T-helper 2 cell treated with Interferon-gamma antibody and Interleukin-4, amounts not matched to agents 5 μg/mL and 100 μg/mL, for 36 hours (primary cell): ENCODE results near the gene CDK5R1.
"Not testable (repeated sequence)": the region's sequence is repeated elsewhere in the genome, so short reads cannot be mapped to it uniquely, and the experiment has no call there.

Experiments
- DNase-seq: peaks from one replicate; pipeline ENCODE4 v3.0.0; 2021; ENCODE audit warnings: low spot score
- H3K27ac Mint-ChIP-seq: one replicate; pipeline ENCODE4 v1.8.0; 2021; ENCODE audit warnings: mild to moderate bottlenecking, mixed read lengths
- H3K27me3 Mint-ChIP-seq: one replicate; pipeline ENCODE4 v1.8.0; 2021; ENCODE audit warnings: low read depth, mixed read lengths
- H3K36me3 Mint-ChIP-seq: one replicate; pipeline ENCODE4 v1.8.0; 2021; ENCODE audit warnings: low read depth, mixed read lengths
- H3K4me1 Mint-ChIP-seq: one replicate; pipeline ENCODE4 v1.8.0; 2021; ENCODE audit warnings: low read depth, mixed read lengths
- H3K4me3 Mint-ChIP-seq: one replicate; pipeline ENCODE4 v1.8.0; 2022; ENCODE audit warnings: mild to moderate bottlenecking, moderate library complexity, mixed read lengths
- H3K9me3 Mint-ChIP-seq: one replicate; pipeline ENCODE4 v1.8.0; 2021; ENCODE audit warnings: mixed read lengths

CDK5R1 gene

GRCh38 chr17:32486701-32487472, at the start of gene CDK5R1:
CDK5R1 (plus strand) TSS chr17:32486993; CDS start chr17:32487621, 628 bp downstream.
- peaks cover 42% of the 10 kb centered on the region for H3K4me1 Mint-ChIP-seq
- no peaks in the 10 kb centered on the region for H3K27me3 Mint-ChIP-seq
- peak within 1 kb of the TSS; percentile 91 for H3K4me3 Mint-ChIP-seq
- DNase-seq = peak; percentile 78
- peaks cover 30% of the 10 kb centered on the region for H3K36me3 Mint-ChIP-seq
- H3K9me3 Mint-ChIP-seq = no peaks in the 10 kb centered on the region
- peak within 1 kb of the TSS; percentile 84 for H3K27ac Mint-ChIP-seq

- Mint-ChIP-seq H3K36me3 (peaks cover 3% of the 10 kb centered on the region), H3K4me3 (no peak overlapping the region), H3K27me3 (peaks cover 19% of the 10 kb centered on the region), H3K9me3 (peaks cover 7% of the 10 kb centered on the region), H3K4me1 (peaks cover 16% of the 10 kb centered on the region), H3K27ac (no peak overlapping the region)
- DNase-seq = no peak
Observed at GRCh38 chr17:32440722-32441121, 46.1 kb upstream of the CDK5R1 start.

GRCh38 chr17:32441886-32442285, 44.9 kb upstream of the CDK5R1 start:
- peaks cover 16% of the 10 kb centered on the region for H3K27me3 Mint-ChIP-seq
- H3K27ac Mint-ChIP-seq = no peak overlapping the region
- peaks cover 27% of the 10 kb centered on the region for H3K4me1 Mint-ChIP-seq
- DNase-seq = no peak
- H3K9me3 Mint-ChIP-seq = no peaks in the 10 kb centered on the region
- no peak overlapping the region for H3K4me3 Mint-ChIP-seq
- H3K36me3 Mint-ChIP-seq = peaks cover 10% of the 10 kb centered on the region

GRCh38 chr17:32443827-32444300, 42.9 kb upstream of the CDK5R1 start:
- Mint-ChIP-seq H3K27ac (no peak overlapping the region), H3K9me3 (no peaks in the 10 kb centered on the region), H3K36me3 (peaks cover 22% of the 10 kb centered on the region), H3K4me3 (peak overlapping the region; percentile 90), H3K4me1 (peaks cover 34% of the 10 kb centered on the region), H3K27me3 (peaks cover 13% of the 10 kb centered on the region)
- no peak for DNase-seq

GRCh38 chr17:32444301-32445073, 42.3 kb upstream of the CDK5R1 start, which contains the start of gene PSMD11:
PSMD11 (plus strand) TSS chr17:32444510; CDS start chr17:32444524, 14 bp downstream.
- H3K27me3 Mint-ChIP-seq = peaks cover 13% of the 10 kb centered on the region
- H3K27ac Mint-ChIP-seq = peak within 1 kb of the TSS; percentile 85
- peaks cover 23% of the 10 kb centered on the region for H3K36me3 Mint-ChIP-seq
- no peaks in the 10 kb centered on the region for H3K9me3 Mint-ChIP-seq
- DNase-seq = peak; percentile 98
- H3K4me1 Mint-ChIP-seq = peaks cover 35% of the 10 kb centered on the region
- peak within 1 kb of the TSS; percentile 90 for H3K4me3 Mint-ChIP-seq

- DNase-seq = peak; percentile 42
- peaks cover 13% of the 10 kb centered on the region for H3K27me3 Mint-ChIP-seq
- peak overlapping the region; percentile 85 for H3K27ac Mint-ChIP-seq
- peaks cover 39% of the 10 kb centered on the region for H3K4me1 Mint-ChIP-seq
- no peaks in the 10 kb centered on the region for H3K9me3 Mint-ChIP-seq
- H3K36me3 Mint-ChIP-seq = peaks cover 28% of the 10 kb centered on the region
- H3K4me3 Mint-ChIP-seq = peak overlapping the region; percentile 90
Observed at GRCh38 chr17:32445074-32445415, 41.7 kb upstream of the CDK5R1 start.

- H3K36me3 Mint-ChIP-seq = peaks cover 30% of the 10 kb centered on the region
- H3K27ac Mint-ChIP-seq = peak overlapping the region; percentile 85
Observed at GRCh38 chr17:32445497-32445896, 41.3 kb upstream of the CDK5R1 start.

GRCh38 chr17:32445971-32446370, 40.8 kb upstream of the CDK5R1 start:
- DNase-seq = no peak
- H3K27ac Mint-ChIP-seq = peak overlapping the region; percentile 85

More at GRCh38 chr17:32445497-32445896, 41.3 kb upstream of the CDK5R1 start:
- DNase-seq = no peak
- peak overlapping the region; percentile 90 for H3K4me3 Mint-ChIP-seq
- no peaks in the 10 kb centered on the region for H3K9me3 Mint-ChIP-seq
- peaks cover 13% of the 10 kb centered on the region for H3K27me3 Mint-ChIP-seq
- H3K4me1 Mint-ChIP-seq = peaks cover 40% of the 10 kb centered on the region

GRCh38 chr17:32446949-32447348, 39.8 kb upstream of the CDK5R1 start:
- Mint-ChIP-seq H3K4me1 (peaks cover 37% of the 10 kb centered on the region), H3K27me3 (peaks cover 9% of the 10 kb centered on the region), H3K4me3 (peak overlapping the region; percentile 90), H3K9me3 (no peaks in the 10 kb centered on the region), H3K27ac (no peak overlapping the region), H3K36me3 (peaks cover 41% of the 10 kb centered on the region)
- DNase-seq = no peak

More at GRCh38 chr17:32445971-32446370, 40.8 kb upstream of the CDK5R1 start:
- H3K27me3 Mint-ChIP-seq = peaks cover 13% of the 10 kb centered on the region
- peak overlapping the region; percentile 90 for H3K4me3 Mint-ChIP-seq
- H3K9me3 Mint-ChIP-seq = no peaks in the 10 kb centered on the region
- peaks cover 33% of the 10 kb centered on the region for H3K36me3 Mint-ChIP-seq
- peaks cover 41% of the 10 kb centered on the region for H3K4me1 Mint-ChIP-seq

- Mint-ChIP-seq H3K4me3 (no peak overlapping the region), H3K27me3 (no peaks in the 10 kb centered on the region), H3K9me3 (no peaks in the 10 kb centered on the region), H3K4me1 (peaks cover 34% of the 10 kb centered on the region), H3K27ac (no peak overlapping the region), H3K36me3 (peaks cover 68% of the 10 kb centered on the region)
- DNase-seq = no peak
Observed at GRCh38 chr17:32449963-32450362, 36.8 kb upstream of the CDK5R1 start.

- not testable (repeated sequence) for H3K27ac Mint-ChIP-seq
- H3K4me1 Mint-ChIP-seq = peaks cover 34% of the 10 kb centered on the region
- H3K36me3 Mint-ChIP-seq = peaks cover 72% of the 10 kb centered on the region
Observed at GRCh38 chr17:32450379-32450778, 36.4 kb upstream of the CDK5R1 start.

GRCh38 chr17:32451879-32452278, 34.9 kb upstream of the CDK5R1 start:
- H3K4me1 Mint-ChIP-seq = peaks cover 21% of the 10 kb centered on the region
- no peaks in the 10 kb centered on the region for H3K27me3 Mint-ChIP-seq
- DNase-seq = no peak
- no peaks in the 10 kb centered on the region for H3K9me3 Mint-ChIP-seq
- no peak overlapping the region for H3K4me3 Mint-ChIP-seq
- no peak overlapping the region for H3K27ac Mint-ChIP-seq
- H3K36me3 Mint-ChIP-seq = peaks cover 65% of the 10 kb centered on the region

More at GRCh38 chr17:32450379-32450778, 36.4 kb upstream of the CDK5R1 start:
- not testable (repeated sequence) for H3K9me3 Mint-ChIP-seq, H3K27me3 Mint-ChIP-seq, H3K4me3 Mint-ChIP-seq, DNase-seq

GRCh38 chr17:32452281-32452680, 34.5 kb upstream of the CDK5R1 start:
- DNase-seq = no peak
- Mint-ChIP-seq H3K27ac (no peak overlapping the region), H3K36me3 (peaks cover 65% of the 10 kb centered on the region), H3K4me1 (peaks cover 18% of the 10 kb centered on the region), H3K9me3 (no peaks in the 10 kb centered on the region), H3K27me3 (no peaks in the 10 kb centered on the region), H3K4me3 (no peak overlapping the region)

- H3K27me3 Mint-ChIP-seq = no peaks in the 10 kb centered on the region
- peaks cover 71% of the 10 kb centered on the region for H3K36me3 Mint-ChIP-seq
- no peak overlapping the region for H3K4me3 Mint-ChIP-seq
- no peak overlapping the region for H3K27ac Mint-ChIP-seq
- no peaks in the 10 kb centered on the region for H3K9me3 Mint-ChIP-seq
- no peak for DNase-seq
- H3K4me1 Mint-ChIP-seq = peaks cover 23% of the 10 kb centered on the region
Observed at GRCh38 chr17:32453370-32453769, 33.4 kb upstream of the CDK5R1 start.
